DMS53 (cell line): ENCODE data around the gene SMG1.
"Not testable (repeated sequence)": the region's sequence is repeated elsewhere in the genome, so short reads cannot be mapped to it uniquely, and the experiment has no call there.

Experiments used
- DNase-seq: peaks from one replicate; lab custom pipeline; 2025; lab: John Stamatoyannopoulos, UW

SMG1 gene

DNA sequence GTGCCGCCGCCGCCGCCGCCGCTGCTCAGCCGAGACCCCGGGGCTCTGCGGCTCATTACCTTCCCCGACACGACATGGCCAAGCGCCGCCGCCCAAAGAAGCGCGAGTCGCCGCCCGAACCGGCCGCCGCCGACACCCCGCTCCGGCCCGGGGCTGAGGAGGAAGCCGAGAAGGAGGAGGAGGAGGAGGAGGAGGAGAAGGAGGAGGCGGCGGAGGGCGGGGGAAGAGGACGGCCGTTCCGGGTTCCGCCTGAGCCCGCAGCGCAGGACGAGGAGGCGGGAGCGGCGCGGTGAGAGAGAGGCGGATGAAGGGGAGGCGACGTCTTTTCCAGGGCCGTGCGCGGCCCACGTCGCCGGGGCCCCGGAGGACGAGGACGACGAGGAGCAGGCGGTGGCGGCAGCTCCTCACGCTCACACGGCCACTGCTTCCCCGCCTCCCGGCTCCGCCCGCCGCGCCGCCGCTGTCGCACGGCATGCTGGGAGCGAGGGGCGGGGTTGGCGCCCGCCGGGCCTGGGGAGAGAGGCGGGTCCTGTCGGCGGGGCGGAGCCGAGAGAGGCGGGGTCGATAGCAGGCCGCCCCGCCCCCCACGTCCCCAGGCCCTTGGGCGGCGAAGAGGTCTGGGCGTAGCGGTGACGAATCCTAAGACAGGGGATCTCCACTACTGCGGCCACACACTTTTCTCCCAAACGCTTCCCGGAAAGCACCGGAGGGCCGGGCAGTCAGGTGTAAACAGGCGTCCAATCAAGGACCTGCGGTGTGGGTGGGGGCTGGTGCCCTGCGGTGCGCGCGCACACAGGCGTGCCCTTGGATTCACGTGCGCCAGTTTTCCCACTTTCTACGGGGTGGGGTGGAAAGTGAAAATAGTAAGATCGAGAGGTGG, at the start of gene SMG1:
TSS of gene SMG1 (minus strand) at position 423 of the 880 bp plus-strand sequence. CDS start at position 56, 367 bp downstream.
- DNase-seq = peak; percentile 96

GRCh38 chr16:18975109-18975508, 48.9 kb upstream of the SMG1 start:
- DNase-seq = no peak

DNA sequence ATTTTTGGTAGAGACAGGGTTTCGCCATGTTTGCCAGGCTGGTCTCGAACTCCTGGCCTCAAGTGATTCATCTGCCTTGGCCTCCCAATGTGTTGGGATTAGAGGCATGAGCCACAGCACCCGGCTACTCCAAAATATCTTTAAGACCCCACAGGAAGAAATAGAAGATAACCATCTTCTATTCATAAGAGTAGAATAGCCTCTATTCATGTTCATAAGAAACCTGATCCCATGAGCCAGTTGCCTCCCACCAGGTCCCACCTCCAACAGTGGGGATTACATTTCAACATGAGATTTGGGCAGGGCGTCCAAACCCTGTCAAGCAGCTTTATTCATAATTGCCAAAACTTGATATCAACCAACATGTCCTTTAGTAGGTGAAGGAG, 43.6 kb upstream of the SMG1 start:
- no peak for DNase-seq

DNA sequence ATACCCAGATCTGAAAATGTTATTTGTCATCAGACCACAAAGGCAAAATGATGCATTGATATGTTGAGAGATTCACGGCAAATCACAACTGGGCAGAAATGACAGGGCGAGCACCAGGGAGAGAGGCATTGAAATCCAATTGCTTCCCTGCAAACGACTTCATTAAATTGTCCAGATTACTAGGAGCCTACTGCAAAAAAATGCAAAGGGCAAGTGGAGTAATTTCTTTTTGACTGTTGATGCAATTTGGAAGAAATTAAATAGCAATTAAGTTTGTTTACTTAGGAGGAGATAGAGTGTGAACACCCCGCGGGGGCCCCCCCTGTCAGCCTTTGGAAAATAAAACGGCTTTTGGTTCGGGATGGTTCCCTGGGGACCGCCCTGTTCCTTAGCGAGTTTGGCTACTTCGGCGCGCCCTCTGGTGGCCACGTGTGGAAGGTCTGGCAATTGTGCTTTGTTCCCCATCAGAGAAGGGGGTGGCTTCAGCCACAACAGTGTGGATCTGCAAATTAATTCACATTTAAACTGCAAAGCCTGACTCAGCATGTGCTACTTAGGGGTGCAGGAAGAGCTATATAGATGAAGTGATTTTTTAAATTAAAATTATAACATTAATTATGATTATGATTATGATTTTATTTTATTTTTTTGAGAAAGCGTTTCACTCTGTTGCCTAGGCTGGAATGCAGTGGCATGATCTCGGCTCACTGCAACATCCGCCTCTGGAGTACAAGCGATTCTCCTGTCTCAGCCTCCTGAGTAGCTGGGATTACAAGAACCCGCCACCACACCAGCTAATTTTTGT, 43.0 kb upstream of the SMG1 start:
- peak; percentile 71 for DNase-seq

DNA sequence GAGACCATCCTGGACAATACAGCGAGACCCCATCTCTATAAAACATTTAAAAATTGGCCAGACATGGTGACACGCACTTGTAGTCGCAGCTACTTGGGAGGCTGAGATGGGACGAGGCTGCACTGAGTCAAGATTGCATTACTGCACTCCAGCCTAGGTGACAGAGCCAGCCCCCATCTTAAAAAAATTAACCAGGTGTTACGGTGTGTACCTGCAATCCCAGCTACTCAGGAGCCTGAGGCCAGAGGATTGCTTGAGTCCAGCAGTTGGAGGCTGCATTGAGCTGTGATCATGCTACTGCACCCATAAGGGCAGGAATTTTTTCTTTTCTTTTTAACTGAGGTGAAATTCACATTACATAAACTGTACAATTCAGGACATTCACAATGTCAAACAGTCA, 40.6 kb upstream of the SMG1 start:
- no peak for DNase-seq

GRCh38 chr16:18965555-18965954, 39.3 kb upstream of the SMG1 start:
- no peak for DNase-seq

DNA sequence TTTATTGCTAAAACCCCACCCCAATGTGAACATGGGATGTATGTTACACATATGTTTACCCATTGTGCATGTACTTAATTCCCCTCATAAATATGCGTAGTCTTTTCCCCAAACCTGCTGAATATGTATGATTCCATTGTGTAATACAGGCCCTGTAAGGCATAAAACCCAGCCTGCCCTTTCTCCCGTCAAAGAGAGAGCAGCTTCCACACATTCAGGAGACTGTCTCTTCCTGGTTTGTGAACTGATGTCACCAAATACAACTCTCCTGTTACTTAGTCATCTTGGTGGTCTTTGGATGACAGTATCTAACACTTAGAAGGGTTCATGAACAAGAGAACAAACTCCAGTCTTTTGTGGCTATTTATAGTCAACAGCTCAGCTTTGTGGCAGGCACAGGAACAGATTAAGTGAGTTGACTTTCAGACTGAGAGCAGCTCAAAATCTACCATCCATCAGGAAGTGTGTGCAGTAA, 32.9 kb upstream of the SMG1 start:
- no peak for DNase-seq

GRCh38 chr16:18958621-18959029, 32.4 kb upstream of the SMG1 start:
- DNase-seq = no peak

DNA sequence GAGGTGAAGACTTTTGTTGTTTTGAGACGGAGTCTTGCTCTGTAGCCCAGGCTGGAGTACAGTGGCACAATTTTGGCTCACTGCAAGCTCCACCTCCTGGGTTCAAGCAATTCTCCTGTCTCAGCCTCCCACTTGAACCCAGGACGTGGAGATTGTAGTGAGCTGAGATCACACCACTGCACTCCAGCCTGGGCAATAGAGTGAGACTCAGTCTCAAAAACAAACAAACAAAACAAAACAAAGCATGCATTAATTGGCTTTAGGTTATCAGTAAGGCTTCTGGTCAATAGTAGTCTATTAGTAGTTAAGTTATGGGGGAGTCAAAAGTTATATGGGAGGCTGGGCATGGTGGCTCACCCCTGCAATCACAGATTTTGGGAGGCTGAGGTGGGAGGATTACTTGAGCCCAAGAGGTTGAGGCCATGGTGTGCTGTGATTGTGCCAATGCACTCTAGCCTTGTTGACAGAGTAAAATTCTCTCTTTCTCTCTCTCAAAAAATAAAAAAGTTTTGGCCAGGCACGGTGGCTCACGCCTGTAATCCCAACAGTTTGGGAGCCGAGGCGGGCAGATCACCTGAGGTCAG, 30.5 kb upstream of the SMG1 start:
- DNase-seq = not testable (repeated sequence)

DNA sequence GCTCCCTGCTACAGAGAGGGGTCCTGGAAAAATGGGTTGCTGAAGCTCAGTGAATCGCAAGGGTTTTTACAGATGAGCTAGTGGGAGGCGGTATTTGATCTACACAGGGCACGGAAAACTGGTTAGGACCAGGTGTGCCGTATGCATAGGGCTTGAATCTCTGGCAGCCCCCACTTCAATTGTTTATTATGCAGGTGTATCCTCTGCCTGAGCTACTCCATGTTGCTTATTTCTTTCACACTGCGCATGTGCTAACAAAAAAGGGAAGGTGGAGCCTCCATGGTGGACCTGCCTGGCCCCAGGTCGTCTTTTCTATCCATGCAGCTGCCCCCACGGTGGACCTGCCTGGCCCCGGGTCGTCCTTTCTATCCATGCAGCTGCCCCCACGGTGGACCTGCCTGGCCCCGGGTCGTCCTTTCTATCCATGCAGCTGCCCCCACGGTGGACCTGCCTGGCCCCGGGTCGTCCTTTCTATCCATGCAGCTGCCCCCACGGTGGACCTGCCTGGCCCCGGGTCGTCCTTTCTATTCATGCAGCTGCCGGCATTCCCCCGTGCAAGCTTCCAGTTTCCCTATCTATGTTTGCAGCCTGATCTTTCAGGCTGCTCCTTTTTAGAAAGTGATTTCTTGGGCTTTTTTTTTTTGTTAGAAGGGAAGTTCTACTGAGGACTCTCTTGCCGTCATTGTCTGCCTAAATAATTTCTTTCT, 29.8 kb upstream of the SMG1 start:
- peak; percentile 81 for DNase-seq

DNA sequence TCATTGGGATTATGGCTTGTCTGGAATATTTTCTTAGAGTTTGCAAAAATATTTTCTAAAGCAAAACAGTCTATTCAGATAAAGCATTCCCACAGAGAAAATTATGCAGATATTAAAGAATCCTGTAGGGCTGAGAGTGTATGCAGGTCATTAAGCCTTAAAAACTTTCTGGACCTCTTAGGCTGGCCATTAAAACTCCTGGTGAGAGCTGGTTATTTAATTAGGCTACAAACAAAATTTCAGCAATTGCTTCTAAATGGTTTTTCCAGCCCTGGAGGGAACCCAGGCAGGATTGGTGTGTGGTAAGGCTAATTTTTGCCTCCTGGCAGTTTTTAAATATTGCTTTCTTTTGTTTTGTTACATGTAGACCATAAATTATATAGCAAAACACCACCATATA, 27.3 kb upstream of the SMG1 start:
- DNase-seq = no peak

DNA sequence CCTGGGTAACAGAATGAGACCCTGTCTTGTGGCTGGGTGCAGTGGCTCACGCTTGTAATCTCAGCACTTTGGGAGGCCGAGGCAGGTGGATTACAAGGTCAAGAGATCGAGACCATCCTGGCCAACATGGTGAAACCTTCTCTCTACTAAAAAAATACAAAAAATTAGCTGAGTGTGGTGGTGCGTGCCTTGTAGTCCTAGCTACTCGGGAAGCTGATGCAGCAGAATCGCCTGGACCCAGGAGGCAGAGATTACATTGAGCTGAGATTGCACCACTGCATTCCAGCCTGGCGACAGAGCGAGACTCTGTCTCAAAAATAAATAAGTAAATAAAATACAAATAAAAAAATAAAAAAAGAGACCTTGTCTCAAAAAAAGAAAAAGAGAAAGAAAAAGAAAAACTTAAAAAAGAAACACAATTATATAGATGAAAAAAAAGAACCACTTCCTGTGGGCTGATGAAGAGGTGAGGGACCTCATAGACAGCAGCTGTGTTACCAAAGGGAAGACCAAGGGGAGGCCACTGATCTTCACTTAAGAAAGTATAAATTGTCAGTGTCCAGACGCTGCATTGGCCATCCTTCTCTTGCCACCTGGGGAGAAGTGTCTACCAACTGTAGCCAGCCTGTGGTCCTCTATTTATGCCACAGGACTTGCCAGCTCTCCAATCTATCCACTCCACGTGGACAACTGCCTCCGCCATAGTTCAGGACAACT, 24.4 kb upstream of the SMG1 start:
- DNase-seq = no peak

- DNase-seq = no peak
Measured at GRCh38 chr16:18948372-18949020, 22.3 kb upstream of the SMG1 start.

GRCh38 chr16:18945233-18945632, 19.0 kb upstream of the SMG1 start:
- DNase-seq = no peak

GRCh38 chr16:18943414-18943813, 17.2 kb upstream of the SMG1 start:
- no peak for DNase-seq

DNA sequence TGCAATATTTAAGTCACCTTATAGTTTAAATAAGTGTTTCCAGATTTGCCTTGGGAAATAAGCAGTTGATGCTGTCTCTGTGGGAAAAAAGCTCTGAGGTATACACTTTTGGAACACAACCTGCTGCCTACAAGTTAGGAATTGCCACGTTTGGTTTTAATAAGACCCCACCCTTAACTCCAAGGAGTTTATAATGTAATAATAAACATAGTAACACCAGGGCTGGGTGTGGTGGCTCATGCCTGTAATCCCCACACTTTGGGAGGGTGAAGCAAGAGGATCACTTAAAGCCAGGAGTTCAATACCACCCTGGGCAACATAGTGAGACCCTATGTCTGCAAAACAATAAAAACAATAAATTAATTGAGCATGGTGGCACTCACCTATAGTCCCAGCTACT, 15.9 kb upstream of the SMG1 start:
- no peak for DNase-seq

- no peak for DNase-seq
Measured at GRCh38 chr16:18941471-18941870, 15.3 kb upstream of the SMG1 start.

DNA sequence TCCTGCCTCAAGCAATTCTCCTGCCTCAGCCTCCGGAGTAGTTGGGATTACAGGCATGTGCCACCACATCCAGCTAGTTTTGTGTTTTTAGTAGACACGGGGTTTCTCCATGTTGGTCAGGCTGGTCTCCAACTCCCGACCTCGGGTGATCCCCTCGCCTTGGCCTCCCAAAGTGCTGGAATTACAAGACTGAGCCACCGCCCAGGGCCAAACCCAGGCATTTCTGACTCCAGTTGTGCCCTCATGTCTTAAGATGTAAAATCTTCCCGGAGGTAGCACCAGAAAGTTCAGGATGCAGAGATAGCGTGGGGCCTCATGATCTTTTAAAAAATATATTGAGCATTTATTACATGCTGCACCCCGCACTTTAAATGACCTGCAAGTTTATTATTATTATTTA, 12.8 kb upstream of the SMG1 start:
- no peak for DNase-seq

DNA sequence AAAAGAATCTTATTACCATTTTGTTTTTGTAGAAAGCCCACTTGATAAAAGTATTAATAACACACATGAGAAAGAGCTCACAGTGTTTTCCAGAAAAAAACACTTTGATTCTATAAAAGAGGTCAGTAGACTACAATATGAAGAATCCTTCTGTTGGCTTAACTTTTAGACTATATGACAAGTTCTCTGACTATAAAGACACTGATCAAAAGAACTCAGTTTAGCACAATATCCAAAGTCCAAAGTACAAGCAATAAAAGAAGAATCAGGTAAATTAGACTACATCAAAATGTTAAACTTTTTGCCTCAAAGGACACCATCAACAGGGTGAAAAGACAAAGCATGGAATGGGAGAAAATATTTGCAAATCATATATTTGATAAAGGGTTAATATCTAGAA, 11.2 kb upstream of the SMG1 start:
- no peak for DNase-seq

- DNase-seq = no peak
Measured at GRCh38 chr16:18936727-18937340, 10.6 kb upstream of the SMG1 start.
